Measurements from ENCODE around the gene SORL1. TPM values are rescaled to one million over a fixed set of nuclear protein-coding genes. Genes with fewer than 3 reads are reported as not detected.

SORL1 gene
- total and polyA plus RNA-seq, 2 of the 13 experiments (the other 11 are each of a cell fraction or from before 2014, with no cell fraction given) = 21.3 to 148 TPM

DNA sequence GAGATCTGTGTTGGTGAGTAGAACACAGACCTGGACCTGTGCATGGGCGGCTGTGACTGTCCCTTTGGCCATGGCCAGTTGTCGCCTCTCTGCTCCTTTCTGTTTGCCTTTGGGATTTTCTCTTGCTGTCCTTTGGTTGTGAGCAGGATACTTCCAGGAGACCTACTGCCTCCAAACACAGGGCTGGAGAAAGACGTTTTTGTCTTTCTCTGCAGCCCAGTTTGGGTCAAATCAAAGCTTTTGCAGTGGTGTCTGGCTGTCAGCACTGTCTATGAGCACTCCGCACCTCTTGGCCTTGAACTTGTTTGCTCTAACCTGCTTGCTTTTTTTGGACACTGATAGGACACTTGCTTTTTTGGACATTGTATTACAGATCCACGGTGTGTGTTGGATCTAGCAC lies 109.6 kb downstream of the SORL1 start (continued):
- TF ChIP-seq FOXO1 (CRISPR knock-in tag; IDR thresholded peaks at IDR 0.05) = no peak
- TF ChIP-seq ZBTB26 (CRISPR knock-in tag; IDR thresholded peaks at IDR 0.05; ENCODE audit: borderline replicate concordance) = no peak
- no peak for TF ChIP-seq ASH2L (IDR thresholded peaks at IDR 0.05; ENCODE audit: insufficient read length, low read depth, low read length)
- TF ChIP-seq TBX2 (CRISPR knock-in tag; IDR thresholded peaks at IDR 0.05; ENCODE audit: borderline replicate concordance) = peak; percentile 67; the same call in 1 of the 2 replicates
- TF ChIP-seq MBD4 (IDR thresholded peaks at IDR 0.05; ENCODE audit: borderline replicate concordance, low read length) = no peak
- no peak for TF ChIP-seq FOXM1 (CRISPR knock-in tag; IDR thresholded peaks at IDR 0.05)
- TF ChIP-seq HOXA3 (CRISPR knock-in tag; IDR thresholded peaks at IDR 0.05) = peak; percentile 49; the same call in 1 of the 2 replicates
- TF ChIP-seq, protein P1, sequence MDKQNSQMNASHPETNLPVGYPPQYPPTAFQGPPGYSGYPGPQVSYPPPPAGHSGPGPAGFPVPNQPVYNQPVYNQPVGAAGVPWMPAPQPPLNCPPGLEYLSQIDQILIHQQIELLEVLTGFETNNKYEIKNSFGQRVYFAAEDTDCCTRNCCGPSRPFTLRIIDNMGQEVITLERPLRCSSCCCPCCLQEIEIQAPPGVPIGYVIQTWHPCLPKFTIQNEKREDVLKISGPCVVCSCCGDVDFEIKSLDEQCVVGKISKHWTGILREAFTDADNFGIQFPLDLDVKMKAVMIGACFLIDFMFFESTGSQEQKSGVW (CRISPR knock-in tag; IDR thresholded peaks at IDR 0.05; ENCODE audit: borderline replicate concordance) = no peak
- TF ChIP-seq, protein P2, sequence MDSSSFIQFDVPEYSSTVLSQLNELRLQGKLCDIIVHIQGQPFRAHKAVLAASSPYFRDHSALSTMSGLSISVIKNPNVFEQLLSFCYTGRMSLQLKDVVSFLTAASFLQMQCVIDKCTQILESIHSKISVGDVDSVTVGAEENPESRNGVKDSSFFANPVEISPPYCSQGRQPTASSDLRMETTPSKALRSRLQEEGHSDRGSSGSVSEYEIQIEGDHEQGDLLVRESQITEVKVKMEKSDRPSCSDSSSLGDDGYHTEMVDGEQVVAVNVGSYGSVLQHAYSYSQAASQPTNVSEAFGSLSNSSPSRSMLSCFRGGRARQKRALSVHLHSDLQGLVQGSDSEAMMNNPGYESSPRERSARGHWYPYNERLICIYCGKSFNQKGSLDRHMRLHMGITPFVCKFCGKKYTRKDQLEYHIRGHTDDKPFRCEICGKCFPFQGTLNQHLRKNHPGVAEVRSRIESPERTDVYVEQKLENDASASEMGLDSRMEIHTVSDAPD (CRISPR knock-in tag; IDR thresholded peaks at IDR 0.05) = no peak
- no peak for TF ChIP-seq PAX8 (CRISPR knock-in tag; IDR thresholded peaks at IDR 0.05; ENCODE audit: borderline replicate concordance)
- TF ChIP-seq FOXJ3 (CRISPR knock-in tag; IDR thresholded peaks at IDR 0.05; ENCODE audit: borderline replicate concordance) = peak; percentile 37; the same call in 1 of the 2 replicates
- TF ChIP-seq NFYB (CRISPR knock-in tag; IDR thresholded peaks at IDR 0.05) = no peak
- TF ChIP-seq MED13 (CRISPR knock-in tag; IDR thresholded peaks at IDR 0.05) = no peak
- TF ChIP-seq ONECUT2 (CRISPR knock-in tag; IDR thresholded peaks at IDR 0.05) = no peak
- no peak for TF ChIP-seq ZBTB21 (CRISPR knock-in tag; IDR thresholded peaks at IDR 0.05)
- TF ChIP-seq ARID3A (IDR thresholded peaks at IDR 0.05; ENCODE audit: low read depth, low read length) = no peak
- no peak for TF ChIP-seq TOPORS (CRISPR knock-in tag; IDR thresholded peaks at IDR 0.05)
- peak; percentile 35; the same call in 1 of the 2 replicates for TF ChIP-seq RXRB (CRISPR knock-in tag; IDR thresholded peaks at IDR 0.05; ENCODE audit: borderline replicate concordance)
- peak; percentile 19; the same call in 1 of the 2 replicates for TF ChIP-seq ZNF644 (CRISPR knock-in tag; IDR thresholded peaks at IDR 0.05; ENCODE audit: low read depth)
- no peak for TF ChIP-seq ZNF629 (CRISPR knock-in tag; conservative IDR thresholded peaks at IDR 0.05)
- TF ChIP-seq ISL2 (CRISPR knock-in tag; IDR thresholded peaks at IDR 0.05) = peak; percentile 56
- TF ChIP-seq ZNF431 (CRISPR knock-in tag; IDR thresholded peaks at IDR 0.05; ENCODE audit: borderline replicate concordance, low read depth) = no peak
- TF ChIP-seq, protein P3, sequence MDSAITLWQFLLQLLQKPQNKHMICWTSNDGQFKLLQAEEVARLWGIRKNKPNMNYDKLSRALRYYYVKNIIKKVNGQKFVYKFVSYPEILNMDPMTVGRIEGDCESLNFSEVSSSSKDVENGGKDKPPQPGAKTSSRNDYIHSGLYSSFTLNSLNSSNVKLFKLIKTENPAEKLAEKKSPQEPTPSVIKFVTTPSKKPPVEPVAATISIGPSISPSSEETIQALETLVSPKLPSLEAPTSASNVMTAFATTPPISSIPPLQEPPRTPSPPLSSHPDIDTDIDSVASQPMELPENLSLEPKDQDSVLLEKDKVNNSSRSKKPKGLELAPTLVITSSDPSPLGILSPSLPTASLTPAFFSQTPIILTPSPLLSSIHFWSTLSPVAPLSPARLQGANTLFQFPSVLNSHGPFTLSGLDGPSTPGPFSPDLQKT (CRISPR knock-in tag; IDR thresholded peaks at IDR 0.05; ENCODE audit: borderline replicate concordance) = no peak
- no peak for TF ChIP-seq ZNF850 (CRISPR knock-in tag; conservative IDR thresholded peaks at IDR 0.05)
- peak; percentile 35; the same call in 1 of the 2 replicates for TF ChIP-seq FOXA3 (CRISPR knock-in tag; IDR thresholded peaks at IDR 0.05)

Data from HepG2 (cell line).